Measurements from ENCODE around the gene SPOCK2.

The SPOCK2 gene

DNA sequence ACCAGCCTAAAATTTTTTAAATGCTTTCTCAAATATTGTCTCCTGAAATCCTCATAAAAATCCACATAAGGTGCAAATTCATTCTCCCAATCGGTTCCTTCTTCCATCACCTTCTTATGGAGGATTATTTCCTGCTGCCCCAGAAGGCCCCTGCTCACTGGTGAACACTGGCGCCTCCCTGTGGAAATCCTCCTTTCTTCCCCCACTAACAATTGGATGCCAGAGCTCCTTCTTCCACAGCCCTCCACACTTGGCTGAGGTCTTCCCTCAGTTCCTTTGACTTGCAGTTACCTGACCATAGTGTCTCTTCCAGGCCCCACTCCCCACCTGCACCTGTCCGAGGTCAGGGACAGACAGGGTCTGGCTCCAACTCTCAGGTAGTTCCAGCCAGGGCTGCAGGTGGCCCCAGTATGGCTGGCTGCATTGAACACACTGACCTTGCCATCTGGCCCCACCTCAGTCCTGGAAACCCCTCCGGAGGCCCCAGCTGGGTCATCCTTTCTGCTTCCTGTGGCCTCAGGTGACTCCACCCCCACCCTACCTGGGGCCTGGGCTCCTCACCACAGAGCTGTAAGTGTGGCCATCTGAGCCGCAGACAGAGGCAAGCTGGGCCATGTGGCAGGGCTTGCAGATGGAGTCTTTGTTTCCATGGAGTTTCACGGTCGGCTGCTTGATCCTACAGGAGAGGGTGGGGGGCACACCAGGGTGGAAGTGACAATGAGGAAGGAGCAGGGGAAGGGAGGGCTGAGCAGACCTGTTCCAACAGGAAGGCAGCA, 18.4 kb downstream of the SPOCK2 start:
- DNase-seq: peak in 1 of 2 experiments; percentile 1

DNA sequence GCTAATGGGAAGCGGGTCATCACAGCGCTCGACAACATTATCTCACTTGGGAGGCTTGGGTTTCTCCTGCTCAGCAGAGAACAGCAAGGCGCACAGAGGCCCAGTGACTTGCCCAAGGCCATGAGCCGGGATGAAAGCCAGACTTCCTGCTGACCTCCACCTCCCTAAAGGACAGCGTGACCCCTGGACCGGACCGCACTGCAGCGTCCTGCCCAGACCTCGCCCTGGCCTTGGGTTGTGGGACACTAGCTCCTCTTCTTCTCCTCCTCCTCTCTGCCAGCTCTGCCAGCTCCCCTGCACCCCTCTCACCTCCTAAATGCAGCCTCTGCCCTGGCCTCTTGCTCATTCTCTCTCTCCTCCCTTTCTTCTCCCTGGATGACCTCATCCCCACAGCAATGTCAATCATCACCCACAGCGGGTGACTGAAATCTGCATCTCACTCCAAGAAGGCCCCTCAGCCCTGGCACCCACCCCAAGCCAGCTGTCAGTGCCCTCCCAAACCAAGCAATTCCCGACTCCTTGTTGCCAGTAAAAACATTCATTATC, 19.4 kb downstream of the SPOCK2 start:
- DNase-seq: no peak

DNA sequence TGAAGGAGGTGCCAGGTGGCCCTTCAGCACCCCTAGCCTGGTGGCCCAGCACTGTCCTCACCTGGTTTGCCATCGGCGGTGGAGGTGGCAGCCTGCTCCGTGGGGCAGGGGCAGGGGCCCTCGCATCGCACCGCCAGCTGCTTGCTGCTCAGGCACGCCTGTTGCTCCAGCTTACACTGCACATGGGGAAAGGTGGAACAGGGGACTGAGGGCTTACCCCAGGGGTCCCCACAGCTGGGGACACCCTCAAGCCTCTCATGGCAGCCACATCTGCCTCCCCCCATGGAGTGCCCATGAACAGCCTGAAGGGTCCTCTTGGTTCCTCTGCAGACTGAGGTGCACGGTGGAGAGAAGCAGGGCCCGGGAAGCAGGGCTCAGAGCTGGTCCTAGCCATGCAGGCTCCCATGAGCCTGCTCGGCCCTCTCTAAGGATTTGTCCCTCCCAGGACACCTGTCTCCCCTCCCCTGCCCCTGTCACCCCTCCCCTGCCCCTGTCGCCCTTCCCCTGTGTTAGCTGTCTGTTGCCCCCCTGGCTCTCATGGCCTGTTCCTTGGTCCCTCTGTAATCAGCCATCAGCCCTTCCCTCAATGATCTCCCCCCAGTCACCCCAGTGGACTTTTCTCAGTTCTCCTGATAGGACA, 20.1 kb downstream of the SPOCK2 start:
- DNase-seq: no peak

DNA sequence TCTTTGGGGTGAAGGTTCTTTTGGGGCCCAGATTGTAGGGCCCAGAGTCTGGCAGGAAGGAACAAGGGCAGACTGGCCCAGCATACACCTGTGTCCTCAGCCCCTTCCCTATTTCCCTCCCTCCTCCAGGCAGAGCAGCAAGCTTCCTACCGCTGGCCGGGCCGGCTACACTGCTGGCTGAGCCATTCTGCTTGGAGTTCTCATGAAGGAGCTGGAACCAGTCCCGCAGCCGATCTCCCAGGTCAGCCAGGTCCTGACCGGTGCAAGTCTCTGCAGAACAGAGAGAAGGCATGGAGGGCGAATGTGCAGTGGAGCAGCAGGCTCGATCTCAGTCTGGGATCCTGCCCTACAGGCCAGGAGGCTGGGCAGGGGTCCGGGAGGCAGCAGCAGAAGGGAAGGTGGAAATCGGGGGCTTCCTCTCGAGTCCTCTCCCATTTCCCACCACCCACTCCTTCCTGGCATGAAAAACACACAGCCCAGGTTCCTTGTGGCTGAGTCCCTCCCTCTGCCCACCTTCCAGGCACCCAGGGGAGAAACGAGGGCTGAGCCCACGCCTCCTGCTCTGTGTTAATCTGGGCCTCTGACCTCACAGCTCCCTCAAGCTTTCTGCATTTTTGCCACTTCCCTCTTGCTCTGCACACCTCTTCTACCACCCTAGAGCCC, 20.8 kb downstream of the SPOCK2 start:
- DNase-seq: no peak

DNA sequence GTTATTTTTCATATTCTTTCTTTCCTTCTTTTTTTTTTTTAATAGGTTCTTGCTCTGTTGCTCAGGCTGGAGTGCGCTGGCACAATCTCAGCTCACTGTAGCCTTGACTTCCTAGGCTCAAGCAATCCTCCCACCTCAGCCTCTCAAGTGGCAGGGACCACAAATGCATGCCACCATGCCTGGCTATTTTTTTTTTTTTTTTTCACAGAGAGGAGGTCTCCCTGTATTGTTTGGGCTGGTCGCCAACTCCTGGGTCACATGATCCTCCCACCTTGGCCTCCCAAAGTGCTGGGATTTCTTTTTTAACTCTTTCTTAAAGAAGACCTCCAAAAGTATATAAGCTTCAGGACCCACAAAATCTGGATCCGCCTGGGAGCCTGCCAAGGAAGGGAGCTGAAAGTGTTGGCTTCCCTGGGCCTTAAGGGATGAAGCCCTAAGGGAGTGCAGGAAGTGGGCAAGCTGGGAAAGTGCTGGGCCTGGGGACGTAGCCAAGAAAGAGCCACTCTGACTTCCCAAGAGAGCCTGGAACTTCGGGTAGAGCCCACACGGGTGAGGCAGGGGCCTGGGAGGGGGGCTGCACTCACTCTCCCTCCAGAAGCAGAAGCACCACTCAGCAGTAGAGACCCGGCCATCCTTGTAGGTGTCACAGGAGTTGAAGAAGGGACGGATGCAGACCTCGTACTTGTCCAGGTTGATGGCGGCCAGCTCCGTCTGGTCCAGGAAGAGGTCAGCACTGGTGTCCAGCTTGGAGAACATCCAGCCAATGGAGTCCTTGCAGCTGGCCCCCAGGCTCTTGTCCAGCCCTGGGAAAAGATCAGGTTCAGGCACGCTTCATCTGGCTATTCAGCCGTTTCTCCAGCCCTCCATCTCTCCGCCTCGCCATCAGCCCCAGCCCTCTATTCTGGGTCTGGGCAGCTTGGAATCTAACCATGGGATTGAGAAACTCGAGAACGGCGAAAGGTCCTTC, 21.8 kb downstream of the SPOCK2 start:
- no peak for DNase-seq

DNA sequence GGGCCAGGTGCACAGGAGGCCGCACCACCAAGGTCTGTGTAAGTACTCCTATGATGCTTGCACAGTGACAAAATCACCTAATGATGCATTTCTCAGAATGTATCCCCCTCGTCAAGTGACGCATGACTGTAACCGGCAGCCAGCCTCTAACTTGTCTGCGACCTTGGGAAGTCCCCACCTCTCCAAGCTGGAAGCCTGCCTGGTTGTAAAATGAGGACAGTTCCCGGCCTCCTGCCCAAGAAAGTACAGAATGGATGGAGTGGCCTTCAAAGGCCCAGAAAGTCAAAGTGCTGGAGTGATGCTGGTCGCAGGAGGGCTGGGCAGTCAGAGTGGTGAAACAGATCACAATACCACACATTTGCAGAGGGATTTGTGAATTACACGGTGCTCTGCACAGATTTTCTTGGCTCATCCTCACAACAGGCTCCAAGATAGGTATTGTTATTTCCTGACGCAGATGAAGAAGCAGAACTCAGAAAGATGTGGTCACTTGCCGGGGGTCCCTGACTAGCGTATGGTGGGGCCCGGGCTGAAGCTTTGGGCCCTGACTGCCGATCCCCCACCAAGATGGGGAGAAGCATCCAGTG, 22.8 kb downstream of the SPOCK2 start:
- DNase-seq: no peak

DNA sequence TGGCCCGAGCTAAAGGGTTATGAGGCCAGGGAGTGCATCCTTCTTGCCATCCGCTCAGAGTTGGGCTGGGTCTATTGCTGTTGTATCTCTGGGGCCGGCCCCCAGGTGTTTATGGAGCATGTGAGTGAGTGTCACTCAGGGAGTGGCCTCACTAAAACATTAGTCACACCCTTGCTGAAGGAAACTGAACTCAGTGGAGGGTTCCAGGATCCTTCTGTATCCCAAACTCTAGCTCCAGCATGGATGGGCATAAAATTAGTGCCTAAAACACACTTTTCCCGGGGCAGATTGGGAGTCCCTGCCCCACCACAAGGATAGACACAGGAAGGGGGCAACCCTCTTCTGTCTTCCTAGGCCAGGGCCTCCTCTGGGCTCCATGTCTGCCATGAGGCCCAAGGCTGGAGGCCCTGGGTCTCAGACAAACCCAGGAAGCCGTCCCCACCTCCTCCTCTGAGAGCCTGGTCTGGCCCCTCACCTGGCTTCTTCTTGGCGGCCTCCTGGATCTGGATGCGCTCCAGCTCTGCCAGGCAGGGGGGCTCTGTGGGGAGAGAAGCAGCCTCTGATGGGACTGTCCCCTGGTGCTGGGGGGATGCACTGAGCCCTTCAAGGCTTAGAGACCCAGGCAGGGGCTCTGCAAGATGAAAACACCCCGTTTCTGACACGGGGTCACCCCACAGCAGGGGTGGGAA, 24.5 kb downstream of the SPOCK2 start:
- DNase-seq: no peak

DNA sequence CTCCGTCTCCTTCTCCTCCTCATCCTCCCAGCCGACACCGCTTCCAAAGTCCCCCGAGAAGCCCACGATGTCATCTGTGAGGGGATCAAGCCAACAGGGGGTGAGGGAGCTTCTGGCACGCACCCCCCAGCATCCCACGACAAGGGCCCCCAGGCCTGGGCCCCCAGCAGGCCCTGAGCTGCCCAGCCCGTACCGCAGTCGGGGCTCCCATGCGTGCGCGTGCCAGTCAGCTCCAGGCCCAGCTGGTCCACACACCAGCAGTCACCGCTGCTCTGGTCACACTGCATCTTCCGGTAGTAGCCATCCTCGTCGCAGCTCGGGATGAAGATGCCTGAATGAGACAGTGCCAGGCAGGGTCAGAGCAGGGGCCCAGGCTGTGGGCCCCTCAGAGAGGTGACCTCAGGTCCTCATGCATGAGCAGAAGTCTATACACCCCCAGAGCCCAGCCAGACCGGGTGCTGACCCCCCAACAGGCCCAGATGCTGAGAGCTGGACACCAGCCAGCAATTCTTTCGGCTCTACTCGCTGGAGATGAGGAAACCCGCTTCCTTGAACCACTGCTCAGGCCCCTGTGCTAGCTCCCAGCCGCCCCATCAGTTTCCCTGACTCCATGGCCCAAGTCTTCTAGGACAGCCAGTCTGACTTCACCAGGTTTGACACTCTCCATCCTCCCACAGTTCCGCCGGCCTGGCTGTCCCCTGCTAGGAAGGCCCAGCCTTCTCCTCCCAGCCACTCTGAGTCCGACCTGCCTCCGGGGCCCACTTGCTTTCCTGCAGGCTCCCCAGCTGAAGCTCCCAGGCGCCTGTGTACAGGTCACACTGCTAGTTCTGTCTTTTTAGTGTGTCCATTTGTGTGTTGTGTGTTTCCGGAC, 25.3 kb downstream of the SPOCK2 start:
- no peak for DNase-seq

DNA sequence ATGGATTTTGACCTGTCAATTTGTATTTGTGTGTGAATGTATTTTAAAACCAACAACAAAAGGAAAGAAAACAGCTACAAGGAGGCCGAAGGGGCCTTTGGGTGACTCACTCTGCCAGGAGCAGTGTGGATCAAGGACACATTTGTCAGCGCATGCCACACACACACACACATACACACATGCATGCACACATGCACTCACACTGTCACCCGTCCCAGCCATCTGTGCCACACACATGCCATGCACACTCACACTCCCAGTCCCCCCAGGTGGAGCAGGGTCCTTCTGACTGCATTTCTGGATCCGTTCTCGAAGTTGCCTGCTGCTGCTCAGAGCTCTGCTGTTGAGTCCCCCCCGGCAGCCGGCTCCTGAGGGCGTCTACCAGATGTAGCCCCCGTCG, 26.0 kb downstream of the SPOCK2 start:
- DNase-seq: no peak

DNA sequence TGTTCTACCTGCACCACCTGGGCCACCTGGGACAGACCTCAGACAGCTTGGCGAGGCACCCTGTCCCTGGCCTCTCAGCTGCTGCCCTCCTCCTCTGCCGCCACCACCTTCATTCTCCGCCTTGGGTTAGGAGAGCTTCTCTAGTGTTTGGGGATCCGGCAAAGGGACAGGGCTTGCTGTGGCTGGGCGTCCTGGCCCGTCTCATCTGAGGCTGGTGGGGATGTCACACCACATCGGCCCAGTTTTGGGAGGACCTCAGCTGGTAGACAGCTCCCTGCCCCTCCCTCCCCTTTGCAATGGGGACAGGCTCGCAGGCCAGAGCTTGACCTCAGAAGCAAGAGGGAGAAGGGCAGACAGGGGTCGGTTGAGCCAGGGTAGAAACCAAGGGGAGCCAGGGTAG, 26.4 kb downstream of the SPOCK2 start:
- no peak for DNase-seq

DNA sequence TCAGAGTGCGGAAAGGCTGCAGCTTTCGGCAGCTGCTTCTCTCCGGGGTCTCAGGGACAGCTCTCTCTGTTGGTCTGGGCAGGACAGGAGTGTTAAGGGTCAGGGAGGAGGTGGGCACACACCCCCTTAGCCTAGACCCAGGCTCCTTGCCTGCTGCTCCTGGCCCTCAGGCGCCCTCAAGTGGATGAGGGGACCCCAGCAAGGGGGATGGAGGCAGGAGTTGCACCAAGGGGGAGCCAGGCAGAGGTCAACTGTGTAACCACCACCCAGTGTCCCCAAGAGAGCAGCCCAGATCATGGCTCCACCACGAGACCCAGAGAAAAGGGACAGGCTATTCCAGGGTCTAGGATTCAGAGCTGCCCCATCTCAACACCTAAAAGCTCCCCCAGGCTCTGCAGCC, 26.9 kb downstream of the SPOCK2 start:
- no peak for DNase-seq

DNA sequence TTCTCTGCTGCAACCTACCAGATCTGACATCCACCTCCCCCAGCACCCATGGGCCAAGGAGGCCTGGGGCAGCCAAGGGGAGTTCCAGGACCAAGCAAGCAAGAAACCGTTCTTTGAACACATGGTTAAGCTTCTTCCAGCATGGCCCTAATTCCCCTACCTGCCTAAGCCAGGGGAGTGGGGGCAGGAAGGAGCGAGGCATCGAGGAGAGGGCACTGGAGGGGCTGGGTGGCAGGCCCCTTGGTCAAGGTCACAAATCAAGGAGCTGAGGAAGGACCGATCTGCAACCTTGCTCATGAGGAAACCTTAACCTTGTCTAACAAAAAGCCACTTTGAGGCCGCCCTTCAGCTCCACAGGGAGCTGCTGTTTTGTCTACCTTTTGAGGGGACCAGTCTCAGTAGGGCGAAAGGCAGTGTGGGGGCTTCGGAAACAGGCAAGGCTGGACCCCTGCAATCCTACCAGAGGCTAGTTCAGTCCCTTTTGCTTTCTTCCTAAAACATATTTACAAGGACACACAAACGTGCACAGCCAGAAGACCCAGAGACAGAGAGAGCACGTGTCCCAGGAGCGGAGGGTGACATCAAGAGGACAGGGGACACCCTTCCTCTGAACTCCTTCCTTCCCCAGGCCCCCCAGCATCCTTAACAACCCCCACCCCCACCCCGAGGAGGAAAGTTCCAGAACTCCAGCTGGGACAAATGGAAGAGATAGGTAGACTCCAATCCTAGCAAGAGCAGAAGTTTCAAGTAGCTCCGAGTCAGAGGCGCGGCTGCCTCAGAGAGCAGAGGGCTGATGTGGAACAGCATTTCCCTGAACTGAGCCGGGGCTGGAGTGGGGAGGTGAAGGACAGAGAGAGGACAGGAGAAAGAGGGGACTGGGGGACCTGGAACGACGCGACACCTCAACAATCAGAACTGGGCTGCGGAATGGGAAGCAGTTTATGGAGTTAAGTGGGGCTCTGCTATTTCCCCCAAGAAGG, 28.2 kb downstream of the SPOCK2 start:
- no peak for DNase-seq

DNA sequence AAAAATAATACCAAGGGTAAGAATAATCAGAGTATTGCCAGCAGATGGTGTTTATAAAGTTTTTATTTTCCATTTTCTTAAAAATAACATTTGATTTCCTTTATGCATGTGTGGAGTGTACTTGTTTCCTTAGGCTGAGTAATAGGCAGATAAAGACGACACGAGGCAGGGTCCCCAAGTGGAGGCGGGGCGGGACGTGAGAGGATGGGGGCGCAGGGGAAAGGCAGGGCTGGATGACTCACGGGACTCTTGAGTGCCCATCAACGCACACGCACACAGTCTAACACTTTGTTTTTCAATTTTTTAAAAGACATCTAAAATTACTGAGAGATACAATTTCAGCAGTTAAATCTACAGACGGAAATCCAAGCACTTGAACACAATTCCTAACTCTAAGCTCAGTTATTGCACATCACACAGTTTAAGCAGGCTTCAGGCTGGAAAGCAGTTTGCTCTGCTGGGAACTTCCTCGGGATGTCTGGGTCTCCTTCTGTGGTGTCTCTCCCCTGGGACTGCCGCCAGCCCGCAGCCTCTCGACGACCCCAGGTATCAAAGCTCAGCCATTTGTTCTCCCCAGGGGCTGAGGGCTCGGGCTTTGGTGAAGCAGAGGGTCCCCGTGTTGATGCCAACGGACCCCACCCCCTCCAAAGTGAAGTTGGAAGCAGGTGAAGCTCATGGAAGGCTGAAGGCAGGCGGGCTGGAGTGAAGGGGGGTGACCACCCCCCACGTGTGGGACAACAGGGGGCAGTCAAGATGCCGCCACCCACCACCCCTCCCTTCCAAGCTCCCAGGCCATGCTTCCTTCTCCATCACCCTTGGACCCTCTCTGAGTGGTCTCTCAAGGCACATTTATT, 29.1 kb downstream of the SPOCK2 start:
- no peak for DNase-seq

DNA sequence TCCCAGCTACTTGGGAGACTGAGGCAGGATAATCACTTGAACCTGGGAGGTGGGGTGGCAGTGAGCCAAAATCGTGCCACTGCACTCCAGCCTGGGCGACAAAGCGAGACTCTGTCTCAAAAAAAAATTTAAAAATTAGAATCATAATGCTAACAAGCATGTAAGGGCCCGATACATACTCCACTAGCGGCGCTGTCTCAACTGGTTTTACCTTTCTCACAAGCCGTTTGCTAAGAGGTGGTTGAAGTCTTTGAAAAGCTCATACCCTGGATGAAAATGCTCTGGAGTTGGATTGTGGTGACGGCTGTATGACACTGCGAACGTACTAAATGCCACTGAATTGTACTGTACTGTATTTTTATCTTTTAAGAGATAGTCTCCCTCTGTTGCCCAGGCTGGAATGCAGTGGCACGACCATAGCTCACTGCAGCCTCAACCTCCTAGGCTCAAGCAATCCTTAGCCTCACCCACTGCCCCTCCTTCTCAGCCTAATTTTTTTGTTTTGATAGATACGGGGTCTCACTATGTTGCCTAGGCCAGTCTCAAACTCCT, 29.9 kb downstream of the SPOCK2 start:
- no peak for DNase-seq

DNA sequence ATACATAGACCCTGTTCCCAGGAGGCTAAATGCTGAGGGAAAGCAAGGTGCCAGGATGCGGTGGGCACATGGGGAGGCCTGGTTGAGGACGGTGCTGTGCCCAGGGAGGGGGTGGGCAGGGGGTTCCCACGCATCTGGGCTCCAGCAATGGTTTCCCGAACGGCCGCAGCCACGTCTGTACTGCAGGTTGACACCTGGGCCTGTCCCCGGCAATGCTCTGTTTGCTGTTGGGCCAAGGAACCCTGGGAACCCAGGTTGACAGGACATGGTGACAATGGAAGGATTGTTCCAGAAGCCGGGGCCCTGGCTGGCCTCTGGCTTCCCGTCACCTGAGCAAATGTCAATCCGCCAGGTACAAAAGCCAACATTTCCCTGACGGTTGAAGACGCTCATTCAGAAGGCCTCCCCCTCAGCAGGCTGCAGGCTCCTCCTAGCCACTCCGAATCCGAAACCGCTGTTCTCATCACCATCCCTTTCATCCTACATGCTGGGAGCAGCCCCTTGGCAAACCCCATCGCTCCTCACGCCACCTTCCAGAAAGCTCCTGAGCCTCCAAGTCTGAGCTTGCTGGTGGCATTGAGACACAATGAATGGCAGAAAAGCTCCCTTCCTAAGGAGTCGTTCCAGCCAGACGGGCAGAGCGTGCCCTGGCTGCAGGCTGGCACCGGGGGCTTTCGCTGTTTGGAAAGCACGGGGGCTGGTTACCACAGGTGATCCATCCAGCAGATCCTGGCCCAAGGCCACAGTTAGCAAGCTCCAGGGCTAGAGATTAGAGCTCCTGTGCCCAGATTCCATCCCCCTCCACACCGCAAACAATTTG, 31.2 kb downstream of the SPOCK2 start:
- DNase-seq: no peak

DNA sequence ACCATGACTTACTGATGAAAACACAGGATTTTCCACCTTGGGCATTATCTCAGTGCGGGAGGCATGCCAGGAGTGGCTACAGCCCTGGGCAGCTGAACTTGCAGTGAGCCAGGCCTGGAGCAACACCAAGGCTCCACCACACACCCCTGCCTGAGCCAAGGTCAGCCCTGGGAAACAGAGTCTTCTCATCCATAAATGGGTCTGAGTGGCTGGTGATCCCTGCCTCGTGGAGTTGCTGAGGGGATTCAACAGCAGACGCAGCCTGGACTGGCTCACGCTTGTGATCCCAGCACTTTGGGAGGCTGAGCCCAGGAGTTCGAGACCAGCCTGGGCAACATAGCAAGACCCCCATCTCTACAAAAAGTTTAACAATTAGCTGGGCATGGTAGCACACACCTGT, 32.2 kb downstream of the SPOCK2 start:
- DNase-seq: no peak

DNA sequence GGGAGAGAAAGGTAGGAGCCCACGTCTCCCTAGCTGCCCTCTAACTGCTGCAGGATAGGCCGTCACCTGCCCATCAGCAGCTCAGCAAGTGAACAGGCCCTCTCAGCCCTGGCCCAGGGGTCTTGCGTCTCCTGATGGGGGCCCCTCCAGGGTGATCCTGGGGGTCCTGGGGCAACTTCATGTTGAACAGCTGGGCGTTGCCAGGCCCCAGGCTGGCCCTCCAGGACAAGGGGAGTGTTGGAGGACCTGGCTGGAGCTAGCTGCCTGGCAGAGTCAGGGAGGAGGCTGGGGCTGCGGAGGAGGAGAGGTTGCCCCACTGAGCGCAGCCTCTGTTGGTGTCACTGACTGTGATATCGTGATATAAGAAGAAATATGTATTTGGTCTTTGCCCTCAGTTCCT, 34.7 kb downstream of the SPOCK2 start:
- DNase-seq: no peak
